Activated CD4-positive, alpha-beta T cell treated with anti-CD3 and anti-CD28 coated beads for 36 hours (primary cell): ENCODE measurements around the gene HSFX3. TPM values are rescaled to one million over a fixed set of nuclear protein-coding genes. Genes with fewer than 3 reads are reported as not detected.

Source experiments
- ATAC-seq: fragments of 200-7000 bp; cut with Tn5 transposase; one replicate; pipeline ENCODE4 v1.10.0; 2021; ENCODE audit warnings: mild to moderate bottlenecking, moderate library complexity
- CTCF ChIA-PET: fragments of 350-600 bp; sonication (Branson Sonifier 250); formaldehyde crosslinking; loops from one replicate; lab custom pipeline; 2021; ENCODE audit warnings: antibody characterized with exemption; lab: Charles Lee
- POLR2A ChIA-PET: fragments of 350-600 bp; sonication (Branson Sonifier 250); formaldehyde crosslinking; loops from one replicate; lab custom pipeline; 2021; ENCODE audit warnings: antibody characterized with exemption, inconsistent platforms; lab: Charles Lee
- DNase-seq: peaks from one replicate; pipeline ENCODE4 v3.0.0-alpha.2; 2020
- H3K27ac Mint-ChIP-seq: one replicate; pipeline ENCODE4 v1.8.0; 2021; ENCODE audit warnings: mixed read lengths
- H3K27me3 Mint-ChIP-seq: one replicate; pipeline ENCODE4 v1.8.0; 2021; ENCODE audit warnings: mixed read lengths
- H3K36me3 Mint-ChIP-seq: one replicate; pipeline ENCODE4 v1.8.0; 2021; ENCODE audit warnings: low read depth, mixed read lengths
- H3K4me1 Mint-ChIP-seq: one replicate; pipeline ENCODE4 v1.8.0; 2021; ENCODE audit warnings: mixed read lengths
- H3K4me3 Mint-ChIP-seq: one replicate; pipeline ENCODE4 v1.8.0; 2021; ENCODE audit warnings: mild to moderate bottlenecking, moderate library complexity, mixed read lengths
- H3K9me3 Mint-ChIP-seq: one replicate; pipeline ENCODE4 v1.8.0; 2021; ENCODE audit warnings: low read depth, mixed read lengths
- intact Hi-C, 2 experiments: fragments of 100-400 bp; cut with DNase I in 1 of 2; cut with micrococcal nuclease in 1 of 2; formaldehyde crosslinking; loops; one replicate each; pipeline versions ENCODE4 v1.14.2 to v1.15.1; 2022 to 2024; cut with DNase I, micrococcal nuclease
- total RNA-seq, 2 experiments: library from RNA; stranded (reverse); gene quantifications; one replicate each; pipeline ENCODE4 v1.2.3, GENCODE V29; 2021

The HSFX3 gene
- total RNA-seq, 2 experiments from 2014 or later: not detected

GRCh38 chrX:149515954-149516602 is 33.6 kb downstream of the HSFX3 start:
- DNase-seq: no peak
- Mint-ChIP-seq H3K36me3 (no peaks in the 10 kb centered on the region), H3K27ac (no peak overlapping the region), H3K4me3 (no peak overlapping the region), H3K4me1 (peaks cover 37% of the 10 kb centered on the region), H3K27me3 (no peaks in the 10 kb centered on the region), H3K9me3 (no peaks in the 10 kb centered on the region)
- intact Hi-C loops: loop anchor here in 1 of 2 experiments (10.0 kb wide), 1 partner anchor 119 kb away; the partner anchor contains the start of gene TMEM185A
- ATAC-seq: no peak
- ChIA-PET CTCF (no interaction called here), POLR2A (no interaction called here)

- DNase-seq: peak; percentile 21
These were observed 35.8 kb downstream of the HSFX3 start for GRCh38 chrX:149513825-149514428.

GRCh38 chrX:149512225-149512885 is 37.4 kb downstream of the HSFX3 start:
- Mint-ChIP-seq H3K9me3 (no peaks in the 10 kb centered on the region), H3K36me3 (no peaks in the 10 kb centered on the region), H3K4me1 (peaks cover 28% of the 10 kb centered on the region), H3K27ac (no peak overlapping the region), H3K27me3 (peaks cover 2% of the 10 kb centered on the region), H3K4me3 (no peak overlapping the region)
- ChIA-PET CTCF (interaction anchor here (0.7 to 1.9 kb wide), 7 partner anchors 10 to 1361 kb away, joined by 4 to 16 read pairs (median 5); no protein-coding TSS in a partner anchor), POLR2A (no interaction called here)
- intact Hi-C loops: loop anchor here in 1 of 2 experiments (10.0 kb wide), 1 partner anchor 122 kb away; the partner anchor contains the start of gene TMEM185A
- DNase-seq (peak; percentile 68), ATAC-seq (peak; percentile 77)

More at GRCh38 chrX:149513825-149514428, 35.8 kb downstream of the HSFX3 start:
- Mint-ChIP-seq H3K4me1 (peaks cover 28% of the 10 kb centered on the region), H3K4me3 (no peak overlapping the region), H3K36me3 (no peaks in the 10 kb centered on the region), H3K9me3 (no peaks in the 10 kb centered on the region), H3K27ac (no peak overlapping the region), H3K27me3 (peaks cover 2% of the 10 kb centered on the region)
- ATAC-seq: peak; percentile 24
- POLR2A ChIA-PET: no interaction called here
- CTCF ChIA-PET: interaction anchor here (0.9 kb wide), 1 partner anchor 9 kb away, joined by 3 read pairs; the partner anchor contains the start of gene IDS
- intact Hi-C loops: loop anchor here in 1 of 2 experiments (10.0 kb wide), 1 partner anchor 121 kb away; the partner anchor contains the start of gene TMEM185A

GRCh38 chrX:149511081-149511480 is 38.6 kb downstream of the HSFX3 start:
- Mint-ChIP-seq H3K9me3 (no peaks in the 10 kb centered on the region), H3K27me3 (peaks cover 2% of the 10 kb centered on the region), H3K36me3 (no peaks in the 10 kb centered on the region), H3K4me3 (no peak overlapping the region), H3K4me1 (peaks cover 23% of the 10 kb centered on the region), H3K27ac (no peak overlapping the region)
- DNase-seq (no peak), ATAC-seq (no peak)
- ChIA-PET CTCF (interaction anchor here (1.4 kb wide), 1 partner anchor 17 kb away, joined by 4 read pairs; no protein-coding TSS in a partner anchor), POLR2A (no interaction called here)
- intact Hi-C loops: loop anchor here in 1 of 2 experiments (10.0 kb wide), 1 partner anchor 124 kb away; the partner anchor contains the start of gene TMEM185A

GRCh38 chrX:149510386-149510785 is 39.3 kb downstream of the HSFX3 start:
- H3K27me3 Mint-ChIP-seq: peaks cover 2% of the 10 kb centered on the region
- H3K36me3 Mint-ChIP-seq: no peaks in the 10 kb centered on the region
- DNase-seq: no peak
- H3K4me1 Mint-ChIP-seq: peaks cover 24% of the 10 kb centered on the region
- H3K9me3 Mint-ChIP-seq: no peaks in the 10 kb centered on the region
- peak; percentile 22 for ATAC-seq
- intact Hi-C loops: loop anchor here in 1 of 2 experiments (10.0 kb wide), 1 partner anchor 124 kb away; the partner anchor contains the start of gene TMEM185A
- no peak overlapping the region for H3K4me3 Mint-ChIP-seq
- ChIA-PET CTCF (interaction anchor here (0.6 to 1.4 kb wide), 2 partner anchors 17 to 850 kb away, joined by 3 to 4 read pairs; no protein-coding TSS in a partner anchor), POLR2A (no interaction called here)
- no peak overlapping the region for H3K27ac Mint-ChIP-seq

- Mint-ChIP-seq H3K4me1 (peaks cover 21% of the 10 kb centered on the region), H3K27me3 (peaks cover 2% of the 10 kb centered on the region), H3K36me3 (peaks cover 2% of the 10 kb centered on the region), H3K9me3 (no peaks in the 10 kb centered on the region), H3K4me3 (no peak overlapping the region), H3K27ac (no peak overlapping the region)
- ATAC-seq (no peak), DNase-seq (no peak)
- CTCF ChIA-PET: no interaction called here
- POLR2A ChIA-PET: no interaction called here
- intact Hi-C loops: loop anchor here in 1 of 2 experiments (10.0 kb wide), 1 partner anchor 856 kb away; the partner anchor contains the start of gene MAMLD1
These were observed 41.3 kb downstream of the HSFX3 start for GRCh38 chrX:149508467-149508866.

GRCh38 chrX:149506349-149506748 is 43.4 kb downstream of the HSFX3 start:
- Mint-ChIP-seq H3K36me3 (peaks cover 5% of the 10 kb centered on the region), H3K4me3 (no peak overlapping the region), H3K4me1 (peaks cover 20% of the 10 kb centered on the region), H3K9me3 (no peaks in the 10 kb centered on the region), H3K27me3 (peaks cover 2% of the 10 kb centered on the region), H3K27ac (no peak overlapping the region)
- intact Hi-C loops: loop anchor here in 1 of 2 experiments (10.0 kb wide), 1 partner anchor 858 kb away; the partner anchor contains the start of gene MAMLD1
- no peak for DNase-seq
- ChIA-PET POLR2A (no interaction called here), CTCF (no interaction called here)
- no peak for ATAC-seq

- intact Hi-C loops: loop anchor here (1.0 to 10.0 kb wide), 5 partner anchors 17 to 859 kb away; partner anchors contain the start of genes EOLA1 (in 1 of the 2), MAMLD1 (in 1 of the 2) and TMEM185A (in 1 of the 2)
- Mint-ChIP-seq H3K4me3 (peak overlapping the region; percentile 99), H3K36me3 (peaks cover 9% of the 10 kb centered on the region), H3K9me3 (no peaks in the 10 kb centered on the region), H3K4me1 (peaks cover 25% of the 10 kb centered on the region), H3K27ac (peak overlapping the region; percentile 67), H3K27me3 (peaks cover 2% of the 10 kb centered on the region)
- CTCF ChIA-PET: interaction anchor here (1.0 kb wide), 1 partner anchor 34 kb away, joined by 5 read pairs; no protein-coding TSS in a partner anchor
- POLR2A ChIA-PET: interaction anchor here (1.8 kb wide), 1 partner anchor 35 kb away, joined by 6 read pairs; the partner anchor contains the start of gene EOLA1
- DNase-seq: no peak
- no peak for ATAC-seq
These were observed 44.1 kb downstream of the HSFX3 start for GRCh38 chrX:149505671-149506070.

- intact Hi-C loops: loop anchor here (1.0 to 10.0 kb wide), 5 partner anchors 18 to 860 kb away; partner anchors contain the start of genes EOLA1 (in 1 of the 2), MAMLD1 (in 1 of the 2) and TMEM185A (in 1 of the 2)
- H3K27me3 Mint-ChIP-seq: peaks cover under 1% of the 10 kb centered on the region
- H3K4me3 Mint-ChIP-seq: peak within 1 kb of the TSS; percentile 99
- ATAC-seq (peak; percentile 74), DNase-seq (peak; percentile 93)
- no peaks in the 10 kb centered on the region for H3K9me3 Mint-ChIP-seq
- ChIA-PET POLR2A (interaction anchor here (1.0 to 1.8 kb wide), 2 partner anchors 20 to 35 kb away, joined by 3 to 6 read pairs; partner anchors contain the start of gene EOLA1), CTCF (interaction anchor here (0.7 to 1.4 kb wide), 4 partner anchors 9 to 949 kb away, joined by 3 to 5 read pairs (median 4); no protein-coding TSS in a partner anchor)
- H3K27ac Mint-ChIP-seq: peak within 1 kb of the TSS; percentile 99
- H3K36me3 Mint-ChIP-seq: peaks cover 15% of the 10 kb centered on the region
- H3K4me1 Mint-ChIP-seq: peaks cover 31% of the 10 kb centered on the region
These were observed 44.6 kb downstream of the HSFX3 start, which contains the start of gene IDS for GRCh38 chrX:149504915-149505651. IDS (minus strand) TSS chrX:149505306; CDS start chrX:149505137, 169 bp downstream.
